IMR-90 (cell line): Measurements from ENCODE around the gene SIK2. TPM values are rescaled to one million over a fixed set of nuclear protein-coding genes. Genes with fewer than 3 reads are reported as not detected.

Experiments
- ATAC-seq: fragments of 200-7000 bp; cut with Tn5 transposase; 2 replicates; pipeline ENCODE4 v1.9.1; 2020; ENCODE audit warnings: low read depth, mild to moderate bottlenecking, moderate library complexity
- BruUV-seq: library from RNA; stranded (reverse); fragments of 400-500 nt; replicated peaks from 2 replicates; lab custom pipeline; 2021; lab: Mats Ljungman, UMichigan
- CTCF ChIA-PET: fragments of 300-600 bp; formaldehyde crosslinking; extraction: SDS; loops from one replicate; lab custom pipeline; 2021; ENCODE audit warnings: antibody characterized with exemption; lab: Yijun Ruan, JAX
- POLR2A ChIA-PET: fragments of 300-600 bp; sonication (Branson Sonifier 250); formaldehyde crosslinking; loops from one replicate; lab custom pipeline; 2022; ENCODE audit warnings: antibody characterized with exemption; ENCODE audit not compliant: unreplicated experiment; lab: Charles Lee
- DNase-seq: peaks from one replicate; pipeline ENCODE4 v3.0.0; 2013
- H2AFZ ChIP-seq: replicated peaks from 2 replicates; pipeline ENCODE3; 2013; ENCODE audit warnings: low read length, mild to moderate bottlenecking; ENCODE audit not compliant: poor library complexity
- H2AK5ac ChIP-seq: 2 replicates; pipeline ENCODE4 v1.6.1; 2013; ENCODE audit warnings: low read depth, low read length, inconsistent platforms
- H2AK9ac ChIP-seq: replicated peaks from 2 replicates; pipeline ENCODE3; 2013; ENCODE audit warnings: mild to moderate bottlenecking, low read depth, low read length, moderate library complexity; ENCODE audit not compliant: poor library complexity
- H2BK120ac ChIP-seq: 2 replicates; pipeline ENCODE4 v1.6.1; 2013; ENCODE audit warnings: low read depth, low read length, inconsistent platforms
- H2BK15ac ChIP-seq: 3 replicates; pipeline ENCODE4 v1.6.1; 2013; ENCODE audit warnings: low read depth, low read length, inconsistent platforms
- H2BK20ac ChIP-seq: 2 replicates; pipeline ENCODE4 v1.6.1; 2013; ENCODE audit warnings: low read depth, mild to moderate bottlenecking, inconsistent platforms, low read length, moderate library complexity
- H2BK5ac ChIP-seq: 2 replicates; pipeline ENCODE4 v1.6.1; 2013; ENCODE audit warnings: mild to moderate bottlenecking, low read depth, low read length, inconsistent platforms; ENCODE audit not compliant: poor library complexity, severe bottlenecking
- H3K14ac ChIP-seq: replicated peaks from 2 replicates; pipeline ENCODE4 v1.6.1; 2013; ENCODE audit warnings: low read depth, low read length, inconsistent platforms
- H3K18ac ChIP-seq: 2 replicates; pipeline ENCODE4 v1.6.1; 2013; ENCODE audit warnings: low read depth, low read length, control low read depth
- H3K23ac ChIP-seq: 2 replicates; pipeline ENCODE4 v1.6.1; 2013; ENCODE audit warnings: low read depth, low read length, inconsistent platforms
- H3K27ac ChIP-seq: 2 replicates; pipeline ENCODE4 v1.5.1; 2013; ENCODE audit warnings: mild to moderate bottlenecking, control low read depth, low read length; ENCODE audit not compliant: insufficient read depth
- H3K27me3 ChIP-seq: 2 replicates; pipeline ENCODE4 v1.6.1; 2013; ENCODE audit warnings: low read length; ENCODE audit not compliant: control insufficient read depth, insufficient read depth
- H3K36me3 ChIP-seq: 2 replicates; pipeline ENCODE4 v1.6.1; 2013; ENCODE audit warnings: low read length, mixed read lengths; ENCODE audit not compliant: control insufficient read depth, insufficient read depth
- H3K4ac ChIP-seq: 2 replicates; pipeline ENCODE4 v1.6.1; 2013; ENCODE audit warnings: low read depth, low read length, inconsistent platforms
- H3K4me1 ChIP-seq: 2 replicates; pipeline ENCODE4 v1.6.1; 2013; ENCODE audit warnings: low read length, mixed read lengths; ENCODE audit not compliant: control insufficient read depth, insufficient read depth
- H3K4me2 ChIP-seq: 2 replicates; pipeline ENCODE4 v1.6.1; 2013; ENCODE audit warnings: low read depth, mild to moderate bottlenecking, control low read depth, low read length, moderate library complexity
- H3K4me3 ChIP-seq: 2 replicates; pipeline ENCODE4 v1.5.1; 2013; ENCODE audit warnings: low read depth, mild to moderate bottlenecking, control low read depth, low read length, moderate library complexity; ENCODE audit not compliant: insufficient read depth
- H3K56ac ChIP-seq: 2 replicates; pipeline ENCODE4 v1.6.1; 2013; ENCODE audit warnings: low read length, inconsistent platforms; ENCODE audit not compliant: insufficient read depth; ENCODE audit errors: extremely low read depth
- H3K79me1 ChIP-seq, 2 experiments: 2 replicates each; pipeline ENCODE4 v1.6.1; 2013; ENCODE audit warnings: low read length in 2 of 2, inconsistent platforms in 1 of 2, low read depth in 1 of 2
- H3K9ac ChIP-seq: 2 replicates; pipeline ENCODE4 v1.6.1; 2013; ENCODE audit warnings: low read depth, low read length, control low read depth
- H3K9me1 ChIP-seq: 2 replicates; pipeline ENCODE4 v1.6.1; 2013; ENCODE audit warnings: low read length, inconsistent platforms; ENCODE audit not compliant: insufficient read depth
- H3K9me3 ChIP-seq: 2 replicates; pipeline ENCODE4 v1.6.1; 2013; ENCODE audit warnings: low read length; ENCODE audit not compliant: control insufficient read depth, insufficient read depth
- H4K20me1 ChIP-seq: 2 replicates; pipeline ENCODE4 v1.6.1; 2013; ENCODE audit warnings: low read length, inconsistent platforms; ENCODE audit not compliant: insufficient read depth
- H4K5ac ChIP-seq: 2 replicates; pipeline ENCODE4 v1.6.1; 2013; ENCODE audit warnings: mild to moderate bottlenecking, low read depth, low read length, control low read depth
- H4K8ac ChIP-seq, 2 experiments: 2 replicates each; pipeline ENCODE4 v1.6.1; 2013; ENCODE audit warnings: low read depth in 2 of 2, low read length in 2 of 2, control low read depth in 1 of 2, inconsistent platforms in 1 of 2
- H4K91ac ChIP-seq: 2 replicates; pipeline ENCODE4 v1.6.1; 2013; ENCODE audit warnings: low read depth, low read length, inconsistent platforms; ENCODE audit not compliant: insufficient read depth
- BHLHE40 ChIP-seq: fragments of 150-350 bp; IDR thresholded peaks from 2 replicates; pipeline ENCODE4 v1.6.1; 2016; ENCODE audit warnings: mild to moderate bottlenecking, low read depth, low read length
- CEBPB ChIP-seq: IDR thresholded peaks from 2 replicates; pipeline ENCODE4 v1.6.1; 2012; ENCODE audit warnings: low read depth, low read length, improper control_type of control experiment
- CHD1 ChIP-seq: IDR thresholded peaks from 2 replicates; pipeline ENCODE4 v1.6.1; 2012; ENCODE audit warnings: low read depth, low read length, improper control_type of control experiment
- CTCF ChIP-seq: conservative IDR thresholded peaks from 2 replicates; pipeline ENCODE4 v1.5.1; 2012; ENCODE audit warnings: mild to moderate bottlenecking, low read depth, low read length, improper control_type of control experiment
- ELK1 ChIP-seq: fragments of 150-350 bp; IDR thresholded peaks from 2 replicates; pipeline ENCODE4 v1.6.1; 2016; ENCODE audit warnings: low read depth, mild to moderate bottlenecking, low read length, moderate library complexity, borderline replicate concordance
- FOS ChIP-seq: fragments of 150-350 bp; IDR thresholded peaks from 2 replicates; pipeline ENCODE4 v1.6.1; 2016; ENCODE audit warnings: low read depth, low read length
- MAZ ChIP-seq: IDR thresholded peaks from 2 replicates; pipeline ENCODE4 v1.6.1; 2012; ENCODE audit warnings: low read depth, mild to moderate bottlenecking, low read length, improper control_type of control experiment, moderate library complexity, borderline replicate concordance
- MXI1 ChIP-seq: IDR thresholded peaks from 2 replicates; pipeline ENCODE4 v1.6.1; 2012; ENCODE audit warnings: low read depth, mild to moderate bottlenecking, low read length, moderate library complexity, borderline replicate concordance
- RAD21 ChIP-seq: IDR thresholded peaks from 2 replicates; pipeline ENCODE4 v1.6.1; 2012; ENCODE audit warnings: low read length, improper control_type of control experiment
- RCOR1 ChIP-seq: IDR thresholded peaks from 2 replicates; pipeline ENCODE4 v1.6.1; 2012; ENCODE audit warnings: mild to moderate bottlenecking, low read length, improper control_type of control experiment; ENCODE audit not compliant: insufficient replicate concordance
- USF2 ChIP-seq: fragments of 150-350 bp; IDR thresholded peaks from 2 replicates; pipeline ENCODE4 v1.6.1; 2017; ENCODE audit warnings: mild to moderate bottlenecking, antibody characterized with exemption, low read length, low read depth
- WGBS, 2 experiments: methylation state at CpG; one replicate each; pipeline versions ENCODE4 v1.1.5 to v1.1.7; 2013; ENCODE audit warnings: missing lambda C conversion rate in 2 of 2; ENCODE audit not compliant: insufficient read length in 1 of 2; ENCODE audit errors: extremely low coverage in 2 of 2; 5-methylcytosine and 5-hydroxymethylcytosine counted together
- dilution Hi-C: fragments of 300-500 bp; cut with HindIII; formaldehyde crosslinking; loops from one replicate; pipeline ENCODE4 v1.14.3; 2018; ENCODE audit warnings: low sequenced_read_pairs; ENCODE audit not compliant: unreplicated experiment
- in situ Hi-C: fragments of 300-500 bp; cut with MboI; formaldehyde crosslinking; loops from 3 replicates; pipeline ENCODE4 v1.14.3; 2019; ENCODE audit warnings: low sequenced_read_pairs, inconsistent platforms, mixed read lengths
- intact Hi-C: fragments of 100-400 bp; cut with micrococcal nuclease; formaldehyde crosslinking; loops from 2 replicates; pipeline ENCODE4 v1.10.0; 2022
- polyA plus RNA-seq, 3 experiments: library from polyadenylated mRNA; depleted of rRNA; stranded (reverse); fragments of >200 nt; gene quantifications; 2 replicates each; pipeline ENCODE4 v1.2.3, GENCODE V29; 2012; ENCODE audit warnings: low replicate concordance in 1 of 3
- total RNA-seq: library from RNA; depleted of rRNA; stranded (reverse); fragments of >200 nt; gene quantifications from 2 replicates; pipeline ENCODE4 v1.2.3, GENCODE V29; 2012

The SIK2 gene
- total and polyA plus RNA-seq, 2 of the 4 experiments (the other 2 are of a cell fraction), result 7.9 to 10.4 TPM

GRCh38 chr11:111633248-111633647 lies 31.0 kb downstream of the SIK2 start:
- dilution Hi-C loops (no loop called here), in situ Hi-C loops (no loop called here), intact Hi-C loops (no loop called here)
- no peak overlapping the region for H3K4me2 ChIP-seq
- ChIA-PET POLR2A (no interaction called here), CTCF (no interaction called here)
- no peak overlapping the region for H2AK5ac ChIP-seq
- no peak overlapping the region for H3K4ac ChIP-seq
- DNase-seq (no peak), ATAC-seq (no peak)
- H2BK20ac ChIP-seq, result peak overlapping the region; percentile 65; the same call in 1 of the 2 replicates
- H3K18ac ChIP-seq, result no peak overlapping the region; the same call in 1 of the 2 replicates
- H3K79me1 ChIP-seq, result peaks cover 14 to 56% of the 10 kb centered on the region in 2 experiments
- H4K5ac ChIP-seq, result no peak overlapping the region; the same call in 1 of the 2 replicates
- WGBS, 2 experiments, result no CpG with 5 or more reads among the region's 3 CpGs
- no peak overlapping the region for H2AFZ ChIP-seq
- H2BK15ac ChIP-seq, result no peak overlapping the region
- H3K9ac ChIP-seq, result no peak overlapping the region
- no peak overlapping the region for H4K91ac ChIP-seq
- no peak for TF ChIP-seq USF2
- no peak for TF ChIP-seq MXI1
- TF ChIP-seq RAD21, result no peak
- TF ChIP-seq FOS, result no peak
- TF ChIP-seq CTCF, result no peak
- TF ChIP-seq MAZ, result no peak
- TF ChIP-seq BHLHE40, result no peak
- no peak for TF ChIP-seq RCOR1
- TF ChIP-seq CEBPB, result no peak
- no peak for TF ChIP-seq CHD1
- no peak for TF ChIP-seq ELK1
- no peak overlapping the region for H3K27ac ChIP-seq
- peaks cover 2% of the 10 kb centered on the region; the same call in 1 of the 2 replicates for H3K36me3 ChIP-seq
- H2BK120ac ChIP-seq, result no peak overlapping the region
- no peaks in the 10 kb centered on the region for H3K27me3 ChIP-seq
- H2AK9ac ChIP-seq, result no peak overlapping the region
- no peak overlapping the region for H3K4me3 ChIP-seq
- H3K9me1 ChIP-seq, result no peaks in the 10 kb centered on the region; the same call in 1 of the 2 replicates
- H3K4me1 ChIP-seq, result peaks cover 14% of the 10 kb centered on the region
- BruUV-seq, result no TSS peak
- H4K8ac ChIP-seq, result no peak overlapping the region; a peak in 1 of 4 replicates
- no peaks in the 10 kb centered on the region for H3K9me3 ChIP-seq
- no peak overlapping the region; the same call in 1 of the 2 replicates for H3K23ac ChIP-seq
- no peaks in the 10 kb centered on the region; the same call in 1 of the 2 replicates for H4K20me1 ChIP-seq
- no peak overlapping the region for H3K56ac ChIP-seq
- H3K14ac ChIP-seq, result no peak overlapping the region; the same call in 1 of the 2 replicates
- H2BK5ac ChIP-seq, result peak overlapping the region; percentile 23
